NOMO-1 treated with dmso at 0.1 percent for 144 hours (cell line): ENCODE data around the gene TTC4.

Experiments
- DNase-seq: peaks from one replicate; lab custom pipeline; 2025; ENCODE audit not compliant: unreplicated experiment; lab: John Stamatoyannopoulos, UW

The TTC4 gene

DNA sequence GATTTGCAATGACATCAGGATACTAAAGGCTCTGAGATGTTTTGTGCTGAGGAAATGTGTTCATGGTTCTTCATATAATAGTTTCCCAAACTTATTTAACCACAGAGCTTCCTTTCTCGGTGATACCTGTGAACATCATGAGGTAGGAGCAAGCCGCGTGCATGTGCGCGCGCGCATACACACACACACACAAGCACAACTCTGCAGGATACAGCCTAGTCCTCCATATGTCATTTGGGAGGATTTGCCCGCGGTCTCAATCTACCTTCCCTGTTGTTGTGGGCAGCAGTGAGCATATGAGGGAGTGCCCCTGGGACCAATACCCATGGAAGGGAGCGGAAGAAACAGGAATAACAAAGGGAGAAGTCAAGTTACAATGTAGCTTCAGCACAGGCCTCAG lies 12.2 kb upstream of the TTC4 start:
- no peak for DNase-seq

- no peak for DNase-seq
Measured at GRCh38 chr1:54705153-54705552, 10.5 kb upstream of the TTC4 start.

DNA sequence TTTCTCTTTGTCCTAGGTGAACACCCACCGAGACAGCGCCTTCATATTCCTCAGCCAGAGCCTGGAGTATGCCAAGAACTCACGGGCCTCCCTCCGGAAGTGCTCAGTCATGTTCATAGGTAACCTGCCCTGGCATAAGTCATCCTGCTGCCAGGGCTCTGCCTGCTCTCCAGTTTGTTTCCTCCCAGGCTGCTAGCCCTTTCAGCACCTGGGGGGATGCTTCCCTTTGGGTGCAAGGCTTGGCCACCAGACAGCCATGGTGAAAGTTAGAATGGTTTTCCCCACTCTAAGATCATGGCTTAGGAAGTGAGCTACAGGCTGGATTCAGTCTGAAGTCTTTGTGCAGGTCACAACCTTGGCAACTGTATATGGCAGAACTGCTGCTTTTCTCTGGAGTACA lies 9.2 kb upstream of the TTC4 start:
- no peak for DNase-seq

- DNase-seq, result no peak
Measured at GRCh38 chr1:54708385-54708784, 7.3 kb upstream of the TTC4 start.

- DNase-seq, result no peak
Measured at GRCh38 chr1:54709547-54710292, 5.9 kb upstream of the TTC4 start.

- no peak for DNase-seq
Measured at GRCh38 chr1:54710434-54710833, 5.2 kb upstream of the TTC4 start.

GRCh38 chr1:54710841-54711240 lies 4.8 kb upstream of the TTC4 start:
- no peak for DNase-seq

DNA sequence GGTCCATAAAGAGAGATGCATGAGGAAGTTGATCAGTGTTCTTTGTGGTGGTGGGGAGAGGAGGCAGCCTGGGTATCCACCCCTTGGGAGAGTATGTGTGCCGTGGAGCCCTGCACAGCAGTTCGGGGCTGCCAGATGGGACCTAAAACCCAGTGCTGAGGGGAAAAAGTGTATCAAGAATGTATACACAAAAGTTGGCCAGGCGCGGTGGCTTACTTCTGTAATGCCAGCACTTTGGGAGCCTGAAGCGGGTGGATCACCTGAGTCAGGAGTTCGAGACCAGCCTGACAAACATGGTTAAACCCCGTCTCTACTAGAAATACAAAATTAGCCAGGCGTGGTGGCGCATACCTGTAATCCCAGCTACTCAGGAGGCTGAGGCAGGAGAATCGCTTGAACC lies 4.1 kb upstream of the TTC4 start:
- DNase-seq, result no peak

DNA sequence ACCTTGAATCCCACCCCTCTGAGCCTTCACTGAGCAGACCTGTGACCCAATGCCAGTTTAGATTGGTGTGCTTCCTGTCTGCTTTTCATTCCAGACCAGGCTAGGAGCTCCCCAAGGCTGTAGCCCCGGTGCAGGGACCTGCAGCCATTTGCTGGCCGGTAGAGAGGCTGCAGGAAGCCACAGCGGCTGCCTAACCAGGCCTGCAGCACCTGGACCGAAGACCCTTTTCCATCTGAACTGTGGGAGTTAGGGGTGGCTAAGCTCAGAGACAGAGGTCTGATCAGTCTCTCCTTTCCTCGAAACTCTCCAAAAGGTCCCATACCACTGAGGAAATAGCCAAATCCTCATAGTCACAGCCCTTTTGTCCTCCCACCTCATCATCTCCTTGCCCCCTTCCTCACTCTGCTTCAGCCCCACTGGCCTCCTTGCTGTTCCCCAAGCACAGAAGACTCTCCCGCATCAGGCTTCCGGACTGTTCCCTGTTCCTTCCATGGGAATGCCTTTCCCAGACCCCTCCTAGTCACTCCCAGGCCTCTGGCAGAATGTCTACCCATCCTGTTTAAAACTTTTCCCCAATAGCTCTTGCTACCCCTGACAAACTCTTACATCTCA lies 674 bp upstream of the TTC4 start:
- no peak for DNase-seq

DNA sequence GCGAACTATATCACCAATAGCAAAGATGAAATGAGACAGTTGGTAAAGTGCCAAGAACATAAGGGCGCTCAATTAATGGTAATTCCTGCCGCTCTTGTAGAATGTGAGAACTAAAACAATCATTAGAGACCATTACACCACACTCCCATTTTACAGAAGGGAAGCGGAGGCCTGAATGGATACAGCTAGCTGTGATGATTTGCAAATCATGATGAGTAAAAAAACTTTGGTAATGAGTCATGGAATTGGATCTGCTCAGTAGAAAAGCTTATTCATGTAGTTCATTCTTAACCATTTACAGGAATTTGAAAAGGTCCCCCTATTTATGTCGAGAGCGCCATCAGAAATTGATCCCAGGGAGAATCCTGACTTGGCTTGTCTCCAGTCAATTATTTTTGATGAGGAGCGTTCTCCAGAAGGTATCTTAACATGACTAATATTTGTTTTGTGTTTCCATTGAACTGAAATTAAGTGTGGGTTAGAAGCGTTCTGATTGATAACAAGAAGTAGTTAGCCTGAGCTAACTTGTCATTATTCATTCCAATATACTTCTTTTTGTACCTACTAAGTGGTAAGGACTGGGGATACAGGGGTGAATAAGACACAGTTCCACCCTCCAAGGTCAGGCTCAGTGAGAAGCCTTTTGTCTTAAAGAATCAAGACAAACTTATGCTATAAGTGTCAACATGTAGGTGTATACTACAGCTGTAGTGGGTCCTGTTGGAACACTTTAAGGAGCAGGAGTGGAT lies 812 bp downstream of the TTC4 start:
- DNase-seq, result no peak

- DNase-seq, result no peak
Measured at GRCh38 chr1:54721719-54722118, 6.1 kb downstream of the TTC4 start.

DNA sequence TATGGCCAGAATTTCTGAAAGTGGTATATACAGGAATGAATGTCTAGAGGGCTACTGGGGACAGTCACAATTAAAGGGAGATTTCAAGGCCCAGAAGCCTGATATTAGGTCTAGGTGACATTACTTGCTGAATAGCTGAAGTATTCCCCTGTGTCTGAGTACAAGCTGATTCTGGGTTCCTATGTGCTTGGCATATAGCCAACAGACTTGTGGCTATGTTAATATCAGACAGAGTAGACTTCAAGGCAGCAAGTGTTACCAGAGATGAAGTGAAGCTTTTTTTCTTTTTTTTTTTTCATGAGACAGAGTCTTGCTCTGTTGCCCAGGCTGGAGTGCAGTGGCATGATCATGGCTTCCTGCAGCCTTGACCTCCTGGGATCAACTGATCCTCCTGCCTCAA lies 8.3 kb downstream of the TTC4 start:
- no peak for DNase-seq

DNA sequence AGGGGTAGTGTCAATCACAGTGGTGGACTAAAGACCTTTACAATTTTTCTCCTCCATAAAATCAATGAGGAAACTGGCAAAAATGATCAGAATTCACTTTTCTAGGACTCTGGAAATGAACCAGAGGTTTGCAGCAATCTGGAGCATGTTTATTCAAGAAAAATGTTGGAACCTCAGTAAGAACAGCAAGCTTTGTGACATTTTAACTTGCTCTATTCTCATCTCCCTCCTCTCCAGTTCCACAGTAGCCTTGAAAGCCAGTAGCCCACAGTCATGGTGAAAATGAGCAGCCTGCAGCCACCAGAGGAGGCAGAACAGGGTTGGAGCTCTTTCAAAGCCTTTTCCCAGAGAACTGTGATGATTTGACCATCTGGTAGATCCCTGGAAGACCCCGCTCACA lies 9.1 kb downstream of the TTC4 start:
- DNase-seq, result no peak

DNA sequence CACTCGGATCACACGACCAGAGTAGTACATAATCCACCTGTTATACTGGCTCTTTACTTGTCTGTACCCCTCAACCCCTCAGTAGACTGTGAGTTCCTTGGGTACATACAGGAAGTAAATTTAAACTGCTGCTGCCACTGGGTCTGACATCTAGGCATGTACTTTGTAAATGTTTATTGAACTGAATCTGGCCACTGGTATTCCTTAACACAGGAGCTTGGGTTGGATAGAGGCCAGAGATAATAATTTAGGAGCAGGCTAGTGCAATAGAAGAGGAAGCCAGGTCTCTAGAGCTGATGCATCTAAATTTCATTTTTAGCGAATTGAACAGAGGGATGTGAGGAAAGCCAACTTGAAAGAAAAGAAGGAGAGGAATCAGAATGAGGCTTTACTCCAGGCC lies 12.4 kb downstream of the TTC4 start:
- no peak for DNase-seq

DNA sequence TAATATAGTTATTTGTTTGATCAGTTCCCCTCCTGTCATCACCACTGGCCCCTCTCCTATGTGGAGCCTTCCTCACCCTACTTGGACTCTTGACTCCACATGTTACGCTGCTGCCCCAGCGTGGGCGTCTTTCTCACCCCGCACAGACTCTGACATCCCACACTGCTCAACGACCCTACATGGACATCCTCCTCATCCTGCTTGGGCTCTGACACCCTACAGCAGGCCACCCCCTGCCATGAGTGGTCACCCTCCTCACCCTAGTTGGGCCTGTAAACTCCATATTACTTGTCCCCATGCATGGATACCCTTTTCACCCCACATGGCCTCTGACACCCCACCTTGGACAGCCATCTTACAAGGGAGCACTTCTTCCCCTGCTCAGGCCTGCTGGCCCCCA lies 21.0 kb downstream of the TTC4 start:
- no peak for DNase-seq

GRCh38 chr1:54738244-54738643 lies 22.6 kb downstream of the TTC4 start:
- no peak for DNase-seq

DNA sequence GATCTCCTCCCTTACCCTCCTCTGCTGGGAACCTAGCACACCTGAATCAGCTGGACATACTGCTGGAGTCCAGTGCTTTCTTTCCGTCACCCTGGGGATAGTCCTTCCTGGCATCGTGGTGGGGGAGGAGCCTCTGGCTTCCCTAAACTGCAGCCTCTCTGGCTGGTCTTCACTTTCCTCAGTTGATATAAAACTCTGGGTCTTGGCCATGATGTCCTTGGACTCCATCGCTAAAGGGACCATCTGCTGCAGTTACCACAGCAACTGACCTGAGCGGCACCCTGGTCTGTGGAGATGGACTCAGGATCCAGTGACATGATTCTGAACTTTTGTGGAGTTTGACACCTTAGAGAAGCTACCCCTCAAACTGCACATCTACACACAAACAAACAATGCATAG lies 25.9 kb downstream of the TTC4 start:
- DNase-seq, result no peak

DNA sequence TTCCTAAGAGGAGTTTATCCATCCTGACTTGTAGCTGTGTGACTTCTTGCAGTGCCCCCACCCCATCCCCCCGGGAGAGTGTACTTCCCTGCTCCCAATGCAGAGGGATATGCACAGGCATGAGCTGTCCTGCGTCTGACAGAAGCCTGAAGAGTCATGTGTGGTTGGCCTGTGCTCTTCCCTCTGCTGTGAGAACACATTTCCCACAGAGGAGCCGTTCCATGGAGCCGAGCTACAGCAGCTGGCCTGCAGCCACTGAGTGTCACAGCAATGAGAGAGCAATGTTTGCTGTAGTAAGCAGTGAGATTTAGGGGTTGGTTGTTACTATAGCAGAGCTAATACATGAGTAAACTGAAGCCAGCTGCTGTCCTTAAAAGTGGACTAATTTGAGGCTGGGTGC lies 26.6 kb downstream of the TTC4 start:
- no peak for DNase-seq

DNA sequence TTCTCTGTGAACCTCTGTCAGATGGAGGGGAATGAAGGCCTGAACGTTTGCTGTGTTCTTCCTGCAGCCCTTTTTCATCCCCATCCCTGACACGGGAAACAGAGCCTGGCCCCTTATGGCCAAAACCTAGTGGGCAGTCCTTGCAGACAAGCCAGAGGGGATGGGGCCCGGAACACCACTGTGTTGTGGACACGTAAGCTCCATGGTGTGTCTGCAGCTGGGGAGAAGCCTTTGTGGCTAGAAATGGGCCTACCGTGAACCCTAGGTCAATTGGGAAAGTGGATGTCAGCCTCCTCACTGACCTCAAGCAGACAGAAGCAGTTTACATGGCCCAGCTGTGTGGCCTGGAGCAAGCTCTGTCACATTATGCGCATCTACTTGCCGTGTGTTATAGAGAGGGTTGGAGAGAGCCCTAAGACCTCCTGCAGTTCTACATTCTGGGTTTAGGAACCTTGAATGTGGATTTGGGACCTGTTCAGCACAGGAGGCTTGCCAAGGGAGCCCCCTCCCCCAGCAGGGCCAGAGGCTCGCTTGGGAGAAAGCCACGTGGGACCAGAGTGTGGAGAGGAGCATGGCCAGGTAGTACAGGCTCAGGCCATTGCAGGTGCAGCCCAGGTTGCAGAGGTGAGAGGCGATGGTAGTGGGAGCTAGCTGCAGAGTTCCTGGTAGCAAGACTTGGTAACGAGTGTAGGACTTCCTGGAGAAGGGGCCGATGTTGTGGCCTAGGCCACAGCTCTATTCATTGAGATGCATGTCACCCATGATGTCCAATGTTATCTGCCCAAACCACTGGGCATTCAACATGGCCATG lies 28.0 kb downstream of the TTC4 start:
- DNase-seq, result no peak

- DNase-seq, result no peak
Measured at GRCh38 chr1:54744696-54745095, 29.0 kb downstream of the TTC4 start.

DNA sequence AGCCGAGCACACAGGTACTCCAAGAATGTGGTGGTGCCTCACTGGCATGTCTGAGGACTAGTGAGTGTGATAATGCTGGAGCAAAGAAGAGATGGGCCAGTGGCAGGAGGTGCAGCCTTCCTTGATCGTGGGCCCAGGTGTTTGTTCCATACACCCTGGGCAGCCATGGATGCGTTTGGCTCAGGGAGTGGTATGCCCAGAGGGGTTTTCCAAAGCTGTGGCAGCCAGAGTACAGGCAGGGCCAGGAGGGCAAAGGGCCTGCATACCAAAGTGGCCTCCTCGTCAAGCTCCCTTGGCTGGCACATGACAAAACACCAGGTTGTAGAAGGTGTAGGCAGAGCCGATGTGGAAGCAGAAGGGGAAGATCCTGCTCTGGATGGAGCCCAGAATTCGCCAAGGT lies 29.6 kb downstream of the TTC4 start:
- no peak for DNase-seq

GRCh38 chr1:54745864-54746263 lies 30.2 kb downstream of the TTC4 start:
- no peak for DNase-seq
